DND-41 (cell line): ENCODE data around the gene OPRD1.

Experiments used
- EZH2 ChIP-seq: IDR thresholded peaks from 3 replicates; pipeline ENCODE4 v1.6.1; 2012; ENCODE audit warnings: borderline replicate concordance, low read depth, mild to moderate bottlenecking, moderate library complexity, low read length, inconsistent platforms; ENCODE audit not compliant: severe bottlenecking
- TF ChIP-seq, protein P1 (sequence below): IDR thresholded peaks from 2 replicates; pipeline ENCODE4 v1.5.1; 2012; ENCODE audit warnings: borderline replicate concordance, low read length, moderate library complexity, mild to moderate bottlenecking; ENCODE audit not compliant: poor library complexity, severe bottlenecking; ENCODE audit errors: extremely low read depth

DNA sequence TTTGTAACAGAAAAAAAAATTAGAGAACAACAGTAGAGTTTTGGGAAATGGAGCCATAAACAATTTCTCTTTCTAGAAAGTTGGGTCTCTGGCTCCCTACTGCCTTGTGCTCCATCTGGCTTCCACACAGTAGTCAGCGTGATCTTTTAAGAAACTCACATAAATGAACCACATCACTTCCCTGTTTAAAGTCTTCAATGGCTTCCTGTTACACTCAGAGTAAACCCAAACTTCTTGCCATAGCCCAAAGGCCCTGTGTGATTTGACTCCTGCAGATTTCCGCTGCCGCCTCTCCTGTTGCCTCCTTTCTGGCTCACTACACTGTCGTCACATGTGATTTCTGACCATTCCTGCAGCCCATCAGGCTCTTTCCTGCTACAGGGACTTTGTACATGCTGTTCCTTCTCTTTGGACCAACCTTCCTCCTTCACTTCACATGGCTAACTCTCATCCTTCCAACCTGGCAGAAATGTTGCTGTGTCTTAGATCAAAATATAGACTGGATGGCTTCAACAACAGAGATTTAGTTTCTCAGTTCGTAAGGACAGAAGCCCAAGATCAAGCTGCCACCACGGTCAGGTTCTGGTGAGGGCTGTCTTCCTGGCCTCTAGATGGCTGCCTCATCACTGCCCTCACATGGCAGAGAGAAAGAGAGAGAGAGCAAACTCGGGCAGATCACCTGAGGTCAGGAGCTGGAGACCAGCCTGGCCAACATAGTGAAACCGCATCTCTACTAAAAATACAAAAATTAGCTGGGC, 34.0 kb downstream of the OPRD1 start:
- TF ChIP-seq, protein P1, sequence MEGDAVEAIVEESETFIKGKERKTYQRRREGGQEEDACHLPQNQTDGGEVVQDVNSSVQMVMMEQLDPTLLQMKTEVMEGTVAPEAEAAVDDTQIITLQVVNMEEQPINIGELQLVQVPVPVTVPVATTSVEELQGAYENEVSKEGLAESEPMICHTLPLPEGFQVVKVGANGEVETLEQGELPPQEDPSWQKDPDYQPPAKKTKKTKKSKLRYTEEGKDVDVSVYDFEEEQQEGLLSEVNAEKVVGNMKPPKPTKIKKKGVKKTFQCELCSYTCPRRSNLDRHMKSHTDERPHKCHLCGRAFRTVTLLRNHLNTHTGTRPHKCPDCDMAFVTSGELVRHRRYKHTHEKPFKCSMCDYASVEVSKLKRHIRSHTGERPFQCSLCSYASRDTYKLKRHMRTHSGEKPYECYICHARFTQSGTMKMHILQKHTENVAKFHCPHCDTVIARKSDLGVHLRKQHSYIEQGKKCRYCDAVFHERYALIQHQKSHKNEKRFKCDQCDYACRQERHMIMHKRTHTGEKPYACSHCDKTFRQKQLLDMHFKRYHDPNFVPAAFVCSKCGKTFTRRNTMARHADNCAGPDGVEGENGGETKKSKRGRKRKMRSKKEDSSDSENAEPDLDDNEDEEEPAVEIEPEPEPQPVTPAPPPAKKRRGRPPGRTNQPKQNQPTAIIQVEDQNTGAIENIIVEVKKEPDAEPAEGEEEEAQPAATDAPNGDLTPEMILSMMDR = peak; percentile 24
- TF ChIP-seq EZH2 = no peak
